SU-DHL-6 (cell line): ENCODE results near the gene LAMA2.

Experiments used
- H2AFZ ChIP-seq: fragments of 200-600 bp; sonication (generic); 2 replicates; pipeline ENCODE4 v1.6.1; 2014; ENCODE audit warnings: low read depth, mild to moderate bottlenecking, moderate library complexity, mixed read lengths, antibody characterized with exemption, low read length; ENCODE audit not compliant: severe bottlenecking
- H3F3A ChIP-seq: fragments of 200-600 bp; shearing (Covaris generic); 2 replicates; pipeline ENCODE4 v1.6.0; 2016; ENCODE audit warnings: antibody characterized with exemption, mild to moderate bottlenecking; ENCODE audit not compliant: insufficient read depth
- H3K27ac ChIP-seq: fragments of 200-600 bp; sonication (generic); 2 replicates; pipeline ENCODE4 v1.5.1; 2016; ENCODE audit warnings: low read depth, mild to moderate bottlenecking, low read length, moderate library complexity, mixed read lengths
- H3K27me3 ChIP-seq: fragments of 200-600 bp; sonication (generic), shearing (Covaris generic); 2 replicates; pipeline ENCODE4 v1.6.0; 2014; ENCODE audit warnings: mild to moderate bottlenecking, low read length
- H3K36me3 ChIP-seq: fragments of 200-600 bp; sonication (generic); 2 replicates; pipeline ENCODE4 v1.6.1; 2014; ENCODE audit warnings: mild to moderate bottlenecking, low read length, mixed read lengths
- H3K4me2 ChIP-seq: fragments of 300-600, 200-600 bp; shearing (Covaris generic), sonication (generic); 2 replicates; pipeline ENCODE4 v1.6.0; 2014; ENCODE audit warnings: low read length, low read depth, mild to moderate bottlenecking; ENCODE audit not compliant: poor library complexity, severe bottlenecking
- H3K4me3 ChIP-seq: fragments of 200-600 bp; sonication (generic); 2 replicates; pipeline ENCODE4 v1.5.1; 2014; ENCODE audit warnings: antibody characterized with exemption, low read length, mild to moderate bottlenecking, mixed read lengths; ENCODE audit not compliant: insufficient read depth, poor library complexity, severe bottlenecking
- H3K79me2 ChIP-seq: fragments of 200-600 bp; sonication (generic); 2 replicates; pipeline ENCODE4 v1.6.1; 2014; ENCODE audit warnings: mild to moderate bottlenecking, low read length, moderate library complexity; ENCODE audit not compliant: insufficient read depth
- H3K9ac ChIP-seq: fragments of 200-600 bp; sonication (generic); 2 replicates; pipeline ENCODE4 v1.7.0; 2014; ENCODE audit warnings: mild to moderate bottlenecking, low read length
- H3K9me2 ChIP-seq: fragments of 200-600 bp; sonication (generic); replicated peaks from 2 replicates; pipeline ENCODE4 v1.6.1; 2014; ENCODE audit warnings: low read length; ENCODE audit not compliant: insufficient read depth
- H3K9me3 ChIP-seq: fragments of 200-600 bp; sonication (generic); 2 replicates; pipeline ENCODE4 v1.6.1; 2014; ENCODE audit warnings: low read length, mixed read lengths; ENCODE audit not compliant: insufficient read depth
- H4K20me1 ChIP-seq: fragments of 200-600 bp; sonication (generic); 2 replicates; pipeline ENCODE4 v1.6.1; 2014; ENCODE audit warnings: low read depth, mild to moderate bottlenecking, antibody characterized with exemption, low read length, moderate library complexity, mixed read lengths
- CTCF ChIP-seq: fragments of 200-600 bp; sonication (generic); IDR thresholded peaks from one replicate; pipeline ENCODE4 v1.5.1; 2017; ENCODE audit warnings: antibody characterized with exemption, mild to moderate bottlenecking, low read length, moderate library complexity; ENCODE audit not compliant: insufficient read depth, poor library complexity, severe bottlenecking
- EZH2phosphoT487 ChIP-seq: fragments of 200-600 bp; sonication (generic), shearing (Covaris generic); conservative IDR thresholded peaks from 2 replicates; pipeline ENCODE4 v1.6.1; 2018; ENCODE audit warnings: mild to moderate bottlenecking, antibody characterized with exemption, low read length, moderate library complexity, mixed read lengths

Gene LAMA2

DNA sequence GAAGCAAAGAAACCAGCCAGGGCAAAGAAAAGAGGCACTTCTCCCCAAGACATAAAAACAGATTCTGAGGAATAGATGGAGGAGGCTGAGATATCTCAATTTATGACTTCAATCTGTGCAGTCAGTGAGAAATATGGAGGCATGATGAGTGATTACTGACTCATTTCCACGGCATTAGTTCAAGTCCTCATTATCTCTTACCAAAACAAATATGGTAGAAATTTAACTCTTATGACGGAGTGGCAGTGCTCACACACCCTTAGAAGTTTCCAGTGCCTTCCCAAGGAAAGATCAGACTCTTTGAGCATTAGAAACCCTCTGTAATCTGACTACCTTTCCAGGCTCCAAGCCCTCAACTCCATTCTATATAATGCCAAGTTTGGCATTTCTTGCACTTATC lies 463.0 kb downstream of the LAMA2 start:
- Histone ChIP-seq H3K9me3 (no peaks in the 10 kb centered on the region), H3K36me3 (no peaks in the 10 kb centered on the region), H3K9ac (no peak overlapping the region), H3K27ac (no peak overlapping the region), H3K27me3 (no peaks in the 10 kb centered on the region), H3K79me2 (no peaks in the 10 kb centered on the region), H4K20me1 (no peaks in the 10 kb centered on the region), H2AFZ (no peak overlapping the region), H3K4me2 (no peak overlapping the region), H3K4me3 (no peak overlapping the region), H3F3A (no peaks in the 10 kb centered on the region), H3K9me2 (no peaks in the 10 kb centered on the region)
- TF ChIP-seq EZH2phosphoT487: no peak
- TF ChIP-seq CTCF: no peak

DNA sequence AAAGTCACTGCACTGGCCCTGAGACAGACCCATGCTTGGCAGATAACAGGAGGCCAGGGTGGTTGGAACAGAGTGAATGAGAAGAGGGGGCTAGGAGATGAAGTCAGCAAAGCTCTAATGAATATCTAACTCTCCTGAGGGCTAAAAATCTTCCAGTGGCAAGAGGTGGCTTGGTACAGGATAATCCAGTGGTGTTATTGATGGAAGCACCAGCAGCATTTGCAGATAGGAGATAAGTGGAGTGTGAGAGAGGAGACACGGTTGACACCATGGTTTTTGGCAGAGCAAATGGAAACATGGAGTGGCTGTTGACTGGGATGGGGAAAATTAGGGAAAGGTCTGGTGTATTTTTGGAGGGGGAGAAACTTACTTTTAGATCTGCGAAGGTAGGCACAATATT lies 464.0 kb downstream of the LAMA2 start:
- Histone ChIP-seq H3K9ac (no peak overlapping the region), H4K20me1 (no peaks in the 10 kb centered on the region), H3K27me3 (no peaks in the 10 kb centered on the region), H3F3A (no peaks in the 10 kb centered on the region), H3K9me3 (no peaks in the 10 kb centered on the region), H2AFZ (no peak overlapping the region), H3K79me2 (no peaks in the 10 kb centered on the region), H3K4me3 (no peak overlapping the region), H3K27ac (no peak overlapping the region), H3K4me2 (no peak overlapping the region), H3K36me3 (no peaks in the 10 kb centered on the region), H3K9me2 (no peaks in the 10 kb centered on the region)
- TF ChIP-seq EZH2phosphoT487 (no peak), CTCF (no peak)

GRCh38 chr6:129350278-129350677 lies 467.3 kb downstream of the LAMA2 start:
- Histone ChIP-seq H3K9ac (no peak overlapping the region), H3K9me2 (no peaks in the 10 kb centered on the region), H3K9me3 (no peaks in the 10 kb centered on the region), H3K4me3 (no peak overlapping the region), H2AFZ (no peak overlapping the region), H3K36me3 (no peaks in the 10 kb centered on the region), H3K79me2 (no peaks in the 10 kb centered on the region), H3K27ac (no peak overlapping the region), H3F3A (no peaks in the 10 kb centered on the region), H4K20me1 (no peaks in the 10 kb centered on the region), H3K27me3 (no peaks in the 10 kb centered on the region), H3K4me2 (no peak overlapping the region)
- TF ChIP-seq CTCF (no peak), EZH2phosphoT487 (no peak)

- H2AFZ ChIP-seq: no peak overlapping the region
- no peak overlapping the region for H3K4me3 ChIP-seq
- H3K79me2 ChIP-seq: no peaks in the 10 kb centered on the region
- TF ChIP-seq CTCF (no peak), EZH2phosphoT487 (no peak)
- no peaks in the 10 kb centered on the region for H3F3A ChIP-seq
- H3K27ac ChIP-seq: no peak overlapping the region
- no peaks in the 10 kb centered on the region for H3K9me2 ChIP-seq
- no peak overlapping the region for H3K4me2 ChIP-seq
- H3K36me3 ChIP-seq: no peaks in the 10 kb centered on the region
- H3K9ac ChIP-seq: no peak overlapping the region
- H3K9me3 ChIP-seq: no peaks in the 10 kb centered on the region
- H3K27me3 ChIP-seq: no peaks in the 10 kb centered on the region
- no peaks in the 10 kb centered on the region for H4K20me1 ChIP-seq
Observed at GRCh38 chr6:129351807-129352206, 468.9 kb downstream of the LAMA2 start.
